HL-60 (cell line): ENCODE measurements around the gene TMOD2.

ENCODE experiments used
- GABPA ChIP-seq: IDR thresholded peaks from 2 replicates; pipeline ENCODE4 v1.6.1; 2012; ENCODE audit warnings: low read depth
- POLR2AphosphoS5 ChIP-seq: IDR thresholded peaks from 2 replicates; pipeline ENCODE4 v1.6.1; 2012; ENCODE audit warnings: low read depth
- REST ChIP-seq: IDR thresholded peaks from 2 replicates; pipeline ENCODE4 v1.6.1; 2012; ENCODE audit warnings: low read depth; ENCODE audit not compliant: insufficient replicate concordance
- SPI1 ChIP-seq: IDR thresholded peaks from 2 replicates; pipeline ENCODE4 v1.6.1; 2012; ENCODE audit warnings: low read depth, mild to moderate bottlenecking, borderline replicate concordance
- TF ChIP-seq, protein P1 (sequence below): IDR thresholded peaks from one replicate; pipeline ENCODE4 v1.5.1; 2011; ENCODE audit warnings: low read length, control low read depth, inconsistent platforms; ENCODE audit not compliant: insufficient read depth

GRCh38 chr15:51721199-51721960 lies 30.0 kb upstream of the TMOD2 start:
- TF ChIP-seq, protein P1, sequence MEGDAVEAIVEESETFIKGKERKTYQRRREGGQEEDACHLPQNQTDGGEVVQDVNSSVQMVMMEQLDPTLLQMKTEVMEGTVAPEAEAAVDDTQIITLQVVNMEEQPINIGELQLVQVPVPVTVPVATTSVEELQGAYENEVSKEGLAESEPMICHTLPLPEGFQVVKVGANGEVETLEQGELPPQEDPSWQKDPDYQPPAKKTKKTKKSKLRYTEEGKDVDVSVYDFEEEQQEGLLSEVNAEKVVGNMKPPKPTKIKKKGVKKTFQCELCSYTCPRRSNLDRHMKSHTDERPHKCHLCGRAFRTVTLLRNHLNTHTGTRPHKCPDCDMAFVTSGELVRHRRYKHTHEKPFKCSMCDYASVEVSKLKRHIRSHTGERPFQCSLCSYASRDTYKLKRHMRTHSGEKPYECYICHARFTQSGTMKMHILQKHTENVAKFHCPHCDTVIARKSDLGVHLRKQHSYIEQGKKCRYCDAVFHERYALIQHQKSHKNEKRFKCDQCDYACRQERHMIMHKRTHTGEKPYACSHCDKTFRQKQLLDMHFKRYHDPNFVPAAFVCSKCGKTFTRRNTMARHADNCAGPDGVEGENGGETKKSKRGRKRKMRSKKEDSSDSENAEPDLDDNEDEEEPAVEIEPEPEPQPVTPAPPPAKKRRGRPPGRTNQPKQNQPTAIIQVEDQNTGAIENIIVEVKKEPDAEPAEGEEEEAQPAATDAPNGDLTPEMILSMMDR, result no peak
- TF ChIP-seq POLR2AphosphoS5 (no peak), REST (no peak), GABPA (no peak), SPI1 (no peak)
